GM15510 (cell line): ENCODE data around the gene NTMT1.

ENCODE experiments used
- POLR2A ChIP-seq: IDR thresholded peaks from 3 replicates; pipeline ENCODE4 v1.6.1; 2011; ENCODE audit warnings: borderline replicate concordance; ENCODE audit not compliant: insufficient read length; ENCODE audit errors: extremely low read depth

NTMT1 gene

GRCh38 chr9:129626079-129626624 is at the start of gene NTMT1:
Gene NTMT1, plus strand, starts transcription at chr9:129626163. Its CDS starts 6,541 bp downstream, at chr9:129632704.
- TF ChIP-seq POLR2A, result peak; percentile 94

- TF ChIP-seq POLR2A, result no peak
Observed at GRCh38 chr9:129576546-129577543, 49.1 kb upstream of the NTMT1 start.

GRCh38 chr9:129579294-129579693 is 46.7 kb upstream of the NTMT1 start:
- TF ChIP-seq POLR2A, result no peak

- TF ChIP-seq POLR2A, result no peak
Observed at GRCh38 chr9:129580211-129580915, 45.6 kb upstream of the NTMT1 start.

- TF ChIP-seq POLR2A, result no peak
Observed at GRCh38 chr9:129581505-129582189, 44.3 kb upstream of the NTMT1 start.

GRCh38 chr9:129582855-129583254 is 43.1 kb upstream of the NTMT1 start:
- TF ChIP-seq POLR2A, result no peak

- no peak for TF ChIP-seq POLR2A
Observed at GRCh38 chr9:129583308-129584038, 42.5 kb upstream of the NTMT1 start.

GRCh38 chr9:129584136-129584535 is 41.8 kb upstream of the NTMT1 start:
- no peak for TF ChIP-seq POLR2A

GRCh38 chr9:129585352-129585751 is 40.6 kb upstream of the NTMT1 start:
- TF ChIP-seq POLR2A, result no peak

- no peak for TF ChIP-seq POLR2A
Observed at GRCh38 chr9:129586245-129586644, 39.7 kb upstream of the NTMT1 start.

GRCh38 chr9:129586685-129587084 is 39.3 kb upstream of the NTMT1 start:
- TF ChIP-seq POLR2A, result no peak

- TF ChIP-seq POLR2A, result no peak
Observed at GRCh38 chr9:129587487-129588262, 38.3 kb upstream of the NTMT1 start.

GRCh38 chr9:129590466-129590865 is 35.5 kb upstream of the NTMT1 start:
- no peak for TF ChIP-seq POLR2A

- TF ChIP-seq POLR2A, result no peak
Observed at GRCh38 chr9:129591916-129592315, 34.0 kb upstream of the NTMT1 start.

- no peak for TF ChIP-seq POLR2A
Observed at GRCh38 chr9:129594632-129595031, 31.3 kb upstream of the NTMT1 start.
